COR-L47 (cell line): Measurements from ENCODE around the gene NUMA1.

Experiments used
- DNase-seq: peaks from one replicate; lab custom pipeline; 2025; lab: John Stamatoyannopoulos, UW

Gene NUMA1

GRCh38 chr11:72023335-72023734, 57.0 kb downstream of the NUMA1 start:
- DNase-seq = no peak

GRCh38 chr11:72018171-72018570, 62.2 kb downstream of the NUMA1 start:
- DNase-seq = no peak

GRCh38 chr11:72015511-72016061, 64.8 kb downstream of the NUMA1 start:
- DNase-seq = no peak

GRCh38 chr11:72014761-72015320, 65.5 kb downstream of the NUMA1 start:
- no peak for DNase-seq

- no peak for DNase-seq
Observed at GRCh38 chr11:72013765-72014711, 66.3 kb downstream of the NUMA1 start.

GRCh38 chr11:72012897-72013721, 67.2 kb downstream of the NUMA1 start:
- DNase-seq = no peak

GRCh38 chr11:72012091-72012630, 68.2 kb downstream of the NUMA1 start:
- no peak for DNase-seq

GRCh38 chr11:72010529-72011233, 69.7 kb downstream of the NUMA1 start:
- no peak for DNase-seq

GRCh38 chr11:72009156-72009555, 71.2 kb downstream of the NUMA1 start:
- DNase-seq = no peak

- DNase-seq = no peak
Observed at GRCh38 chr11:72008728-72009127, 71.6 kb downstream of the NUMA1 start.

GRCh38 chr11:72007587-72007986, 72.8 kb downstream of the NUMA1 start:
- no peak for DNase-seq

- no peak for DNase-seq
Observed at GRCh38 chr11:72007089-72007476, 73.3 kb downstream of the NUMA1 start.

- DNase-seq = no peak
Observed at GRCh38 chr11:72006309-72007088, 73.8 kb downstream of the NUMA1 start.

- DNase-seq = no peak
Observed at GRCh38 chr11:72005347-72006260, 74.7 kb downstream of the NUMA1 start.

- DNase-seq = no peak
Observed at GRCh38 chr11:72004515-72005346, 75.6 kb downstream of the NUMA1 start.

GRCh38 chr11:72003776-72004171, 76.6 kb downstream of the NUMA1 start:
- no peak for DNase-seq

GRCh38 chr11:72002841-72003775, 77.2 kb downstream of the NUMA1 start:
- DNase-seq = no peak
